ENCODE results near the gene NEURL3. TPM values are rescaled to one million over a fixed set of nuclear protein-coding genes. Genes with fewer than 3 reads are reported as not detected.
"Not testable (repeated sequence)": the region's sequence is repeated elsewhere in the genome, so short reads cannot be mapped to it uniquely, and the experiment has no call there.

Gene NEURL3
- total RNA-seq, 4 donors from 2014 or later, result not detected

- peaks cover 47% of the 10 kb centered on the region for H3K27me3 ChIP-seq
- ATAC-seq, result no peak
- H3K4me3 ChIP-seq, result no peak overlapping the region
- no peak overlapping the region for H3K27ac ChIP-seq
- TF ChIP-seq, protein P1, sequence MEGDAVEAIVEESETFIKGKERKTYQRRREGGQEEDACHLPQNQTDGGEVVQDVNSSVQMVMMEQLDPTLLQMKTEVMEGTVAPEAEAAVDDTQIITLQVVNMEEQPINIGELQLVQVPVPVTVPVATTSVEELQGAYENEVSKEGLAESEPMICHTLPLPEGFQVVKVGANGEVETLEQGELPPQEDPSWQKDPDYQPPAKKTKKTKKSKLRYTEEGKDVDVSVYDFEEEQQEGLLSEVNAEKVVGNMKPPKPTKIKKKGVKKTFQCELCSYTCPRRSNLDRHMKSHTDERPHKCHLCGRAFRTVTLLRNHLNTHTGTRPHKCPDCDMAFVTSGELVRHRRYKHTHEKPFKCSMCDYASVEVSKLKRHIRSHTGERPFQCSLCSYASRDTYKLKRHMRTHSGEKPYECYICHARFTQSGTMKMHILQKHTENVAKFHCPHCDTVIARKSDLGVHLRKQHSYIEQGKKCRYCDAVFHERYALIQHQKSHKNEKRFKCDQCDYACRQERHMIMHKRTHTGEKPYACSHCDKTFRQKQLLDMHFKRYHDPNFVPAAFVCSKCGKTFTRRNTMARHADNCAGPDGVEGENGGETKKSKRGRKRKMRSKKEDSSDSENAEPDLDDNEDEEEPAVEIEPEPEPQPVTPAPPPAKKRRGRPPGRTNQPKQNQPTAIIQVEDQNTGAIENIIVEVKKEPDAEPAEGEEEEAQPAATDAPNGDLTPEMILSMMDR (IDR thresholded peaks at IDR 0.05), result no peak
- TF ChIP-seq EP300 (IDR thresholded peaks at IDR 0.05), result no peak
- no peaks in the 10 kb centered on the region for H3K36me3 ChIP-seq
- no peaks in the 10 kb centered on the region for H3K9me3 ChIP-seq
- WGBS, 2 donors (ENCODE audit: low coverage in 1 of 2), result 70 to 82% methylated on average over 2 of the region's 16 CpGs
- H3K4me1 ChIP-seq, result peaks cover 0 to 16% (median 0%) of the 10 kb centered on the region in 3 donors
Observed at GRCh38 chr2:96501886-96502810, 3.0 kb downstream of the NEURL3 start.

- no peak for ATAC-seq
- Histone ChIP-seq H3K27ac (no peak overlapping the region), H3K36me3 (no peaks in the 10 kb centered on the region), H3K4me3 (no peak overlapping the region), H3K27me3 (peaks cover 47% of the 10 kb centered on the region), H3K9me3 (no peaks in the 10 kb centered on the region), H3K4me1 (peaks cover 0 to 16% (median 0%) of the 10 kb centered on the region in 3 donors)
- 17% methylated on average over 1 of the region's 2 CpGs; no CpG with 5 or more reads in 1 of the 2 donors for WGBS, 2 donors (ENCODE audit: low coverage in 1 of 2)
- TF ChIP-seq EP300 (IDR thresholded peaks at IDR 0.05) (no peak), POLR2A (IDR thresholded peaks at IDR 0.05) (no peak), POLR2AphosphoS5 (IDR thresholded peaks at IDR 0.05) (no peak)
- TF ChIP-seq, protein P1 (IDR thresholded peaks at IDR 0.05), result no peak
Observed at GRCh38 chr2:96501471-96501874, 3.7 kb downstream of the NEURL3 start.

- ATAC-seq, result no peak
- 45 to 78% methylated on average over 1 to 3 of the region's 64 CpGs for WGBS, 2 donors (ENCODE audit: low coverage in 1 of 2)
- Histone ChIP-seq H3K4me1 (peaks cover 0 to 16% (median 0%) of the 10 kb centered on the region in 3 donors), H3K27me3 (peaks cover 47% of the 10 kb centered on the region), H3K4me3 (no peak overlapping the region), H3K27ac (no peak overlapping the region), H3K36me3 (no peaks in the 10 kb centered on the region), H3K9me3 (peaks cover 0 to 7% (median 0%) of the 10 kb centered on the region in 3 donors)
- TF ChIP-seq, protein P1 (IDR thresholded peaks at IDR 0.05), result no peak
- TF ChIP-seq EP300 (IDR thresholded peaks at IDR 0.05) (no peak), POLR2A (IDR thresholded peaks at IDR 0.05) (no peak), POLR2AphosphoS5 (IDR thresholded peaks at IDR 0.05) (no peak)
Observed at GRCh38 chr2:96500385-96501066, 4.6 kb downstream of the NEURL3 start.

DNA sequence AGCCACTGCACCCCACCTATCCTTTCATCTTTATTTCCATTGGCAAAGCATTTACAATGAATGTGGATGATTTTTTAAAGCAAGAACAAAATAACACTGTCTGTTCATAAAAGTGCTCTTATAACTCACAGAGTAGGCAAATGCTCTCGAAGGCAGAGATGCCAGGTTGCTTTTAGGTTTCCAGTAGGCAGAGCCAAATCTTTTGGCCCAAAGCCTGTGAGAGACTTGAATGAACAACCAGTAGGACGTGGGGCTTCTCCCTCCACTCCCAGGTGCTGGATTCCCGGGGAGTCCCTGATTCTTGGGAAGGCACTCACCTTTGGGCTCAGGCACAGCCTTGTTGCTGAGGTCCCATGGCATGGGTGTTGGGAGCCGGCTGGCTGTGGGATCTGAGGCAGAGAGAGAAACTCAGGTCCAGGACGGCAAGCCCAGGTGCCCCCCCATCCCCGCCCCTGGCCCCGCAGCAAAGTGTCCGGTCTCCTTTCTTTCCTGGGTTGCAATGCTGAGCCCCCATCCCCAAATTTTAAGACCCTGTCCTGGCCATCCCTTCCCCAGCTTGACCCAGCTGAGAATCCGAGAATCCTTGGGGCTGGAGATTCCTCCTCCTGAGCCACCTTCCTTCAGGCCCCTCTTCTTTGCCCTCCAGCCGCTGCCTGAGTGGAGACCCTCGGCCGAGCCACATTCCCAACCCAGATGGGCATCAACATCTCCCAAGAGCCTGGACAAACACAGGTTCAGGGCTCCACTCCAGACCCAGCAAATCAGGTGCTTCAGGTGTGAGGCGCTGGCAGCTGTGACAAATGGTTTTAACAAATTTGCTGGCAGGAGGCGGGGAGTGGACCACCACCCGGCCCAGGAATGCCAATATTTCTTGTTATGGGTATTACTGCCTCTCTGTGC, 5.8 kb downstream of the NEURL3 start:
- WGBS, 2 donors (ENCODE audit: low coverage in 1 of 2), result 33 to 89% methylated on average over 2 to 5 of the region's 15 CpGs
- ATAC-seq, result no peak

DNA sequence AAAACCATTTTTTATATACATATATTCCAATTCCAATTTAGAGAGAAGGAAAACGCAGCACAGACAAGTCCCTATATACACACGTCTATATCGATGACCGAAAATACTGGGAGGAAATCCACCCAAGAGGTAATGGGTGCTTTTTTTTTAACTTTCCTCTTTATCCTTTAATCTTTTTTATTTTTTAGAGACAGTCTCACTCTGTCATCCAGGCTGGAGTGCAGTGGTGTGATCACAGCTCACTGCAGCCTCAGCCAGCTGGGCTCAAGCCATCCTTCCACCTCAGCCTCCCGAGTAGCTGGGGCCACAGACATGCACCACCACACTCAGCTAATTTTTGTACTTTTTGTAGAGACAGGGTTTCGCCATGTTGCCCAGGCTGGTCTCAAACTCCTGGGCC, 6.5 kb downstream of the NEURL3 start:
- H3K36me3 ChIP-seq, ATAC-seq, H3K4me3 ChIP-seq, H3K27ac ChIP-seq: not testable (repeated sequence)
- 82 to 86% methylated on average over 6 of the region's 6 CpGs for WGBS, 2 donors (ENCODE audit: low coverage in 1 of 2)
- Histone ChIP-seq H3K27me3 (peaks cover 45% of the 10 kb centered on the region), H3K9me3 (peaks cover 0 to 16% (median 0%) of the 10 kb centered on the region in 3 donors), H3K4me1 (peaks cover 0 to 16% (median 0%) of the 10 kb centered on the region in 3 donors)

More for the DNA sequence above, 5.8 kb downstream of the NEURL3 start:
- Histone ChIP-seq H3K27ac (no peak overlapping the region), H3K4me1 (peaks cover 0 to 16% (median 0%) of the 10 kb centered on the region in 3 donors), H3K9me3 (peaks cover 0 to 13% (median 0%) of the 10 kb centered on the region in 3 donors), H3K4me3 (no peak overlapping the region), H3K27me3 (peaks cover 47% of the 10 kb centered on the region), H3K36me3 (no peaks in the 10 kb centered on the region)
- TF ChIP-seq, protein P1 (IDR thresholded peaks at IDR 0.05), result no peak
- TF ChIP-seq POLR2AphosphoS5 (IDR thresholded peaks at IDR 0.05) (no peak), POLR2A (IDR thresholded peaks at IDR 0.05) (no peak), EP300 (IDR thresholded peaks at IDR 0.05) (no peak)

Data from gastroesophageal sphincter (tissue), 4 donors.